GM12878 (cell line): ENCODE measurements around the gene DMPK. TPM values are rescaled to one million over a fixed set of nuclear protein-coding genes. Genes with fewer than 3 reads are reported as not detected.
A peak's percentile ranks its signal among the peaks of the same experiment; 100 is the strongest.

Source experiments
- ATAC-seq: fragments of 200-7000 bp; cut with Tn5 transposase; 3 replicates; pipeline ENCODE4 v1.9.1; 2020; ENCODE audit warnings: mild to moderate bottlenecking, moderate library complexity
- BruUV-seq: library from RNA; stranded (reverse); fragments of 400-500 nt; replicated peaks from 2 replicates; lab custom pipeline; 2021; lab: Mats Ljungman, UMichigan
- CTCF ChIA-PET: fragments of 300-600 bp; sonication (Branson Sonifier 250); formaldehyde crosslinking; extraction: SDS; loops from one replicate; lab custom pipeline; 2021; ENCODE audit warnings: inconsistent platforms; lab: Yijun Ruan, JAX
- POLR2A ChIA-PET: fragments of 350-600 bp; formaldehyde crosslinking; extraction: SDS; loops from one replicate; lab custom pipeline; 2021; ENCODE audit warnings: inconsistent platforms; lab: Charles Lee
- RAD21 ChIA-PET: fragments of 300-600 bp; sonication (Branson Sonifier 250); formaldehyde crosslinking; loops from one replicate; lab custom pipeline; 2023; ENCODE audit warnings: antibody characterized with exemption; ENCODE audit not compliant: unreplicated experiment; lab: Charles Lee
- SMC1A ChIA-PET: fragments of 300-600 bp; sonication (Branson Sonifier 250); formaldehyde crosslinking; loops from one replicate; lab custom pipeline; 2023; ENCODE audit not compliant: unreplicated experiment, uncharacterized antibody; lab: Charles Lee
- DNase-seq: peaks from one replicate; pipeline ENCODE4 v3.0.0-alpha.2; 2011; ENCODE audit warnings: low read depth, low spot score
- FAIRE-seq: peaks from 3 replicates; lab custom pipeline; 2011; peaks lifted over from hg19 to GRCh38; lab: Jason Lieb, UNC
- H2AFZ ChIP-seq: 2 replicates; pipeline ENCODE4 v1.6.0; 2011; ENCODE audit warnings: low read depth, low read length, control low read depth; ENCODE audit not compliant: control insufficient read depth
- H3K27ac ChIP-seq: 2 replicates; pipeline ENCODE4 v1.5.1; 2011; ENCODE audit warnings: control low read depth; ENCODE audit not compliant: control insufficient read depth, insufficient read depth
- H3K27me3 ChIP-seq, 2 experiments: replicated peaks in 1 of 2; 2 replicates each; pipeline versions ENCODE4 v1.6.0 to v1.6.1; 2011; ENCODE audit warnings: low read length in 1 of 2; ENCODE audit not compliant: control insufficient read depth in 2 of 2, insufficient read depth in 2 of 2
- H3K36me3 ChIP-seq, 2 experiments: 2 replicates each; pipeline ENCODE4 v1.5.1; 2011; ENCODE audit warnings: low read length in 1 of 2; ENCODE audit not compliant: control insufficient read depth in 2 of 2, insufficient read depth in 2 of 2
- H3K4me1 ChIP-seq: 2 replicates; pipeline ENCODE4 v1.6.1; 2011; ENCODE audit warnings: mild to moderate bottlenecking, low read length, moderate library complexity, mixed read lengths; ENCODE audit not compliant: control insufficient read depth, insufficient read depth
- H3K4me2 ChIP-seq: 2 replicates; pipeline ENCODE4 v1.6.0; 2011; ENCODE audit warnings: control low read depth; ENCODE audit not compliant: control insufficient read depth, insufficient read depth
- H3K4me3 ChIP-seq: fragments of 200-600 bp; sonication (generic); 2 replicates; pipeline ENCODE4 v1.5.1; 2016
- H3K79me2 ChIP-seq: 2 replicates; pipeline ENCODE4 v1.6.0; 2011; ENCODE audit warnings: low read length; ENCODE audit not compliant: control insufficient read depth, insufficient read depth
- H3K9ac ChIP-seq: 2 replicates; pipeline ENCODE4 v1.8.0; 2011; ENCODE audit warnings: low read length, control low read depth, mixed read lengths; ENCODE audit not compliant: control insufficient read depth, insufficient read depth
- H3K9me3 ChIP-seq: replicated peaks from 3 replicates; pipeline ENCODE4 v1.5.1; 2011; ENCODE audit warnings: mild to moderate bottlenecking, low read length; ENCODE audit not compliant: control insufficient read depth, insufficient read depth
- H4K20me1 ChIP-seq: 2 replicates; pipeline ENCODE4 v1.6.0; 2011; ENCODE audit not compliant: control insufficient read depth, insufficient read depth
- EGR1 ChIP-seq, 2 experiments: IDR thresholded peaks; 1 replicate in 1 of 2; 2 replicates in 1 of 2; pipeline ENCODE4 v1.6.1; 2011 to 2012; ENCODE audit warnings: low read depth in 2 of 2, low read length in 2 of 2, borderline replicate concordance in 1 of 2, mild to moderate bottlenecking in 1 of 2, moderate library complexity in 1 of 2
- PKNOX1 ChIP-seq: fragments of 450-650 bp; IDR thresholded peaks from 2 replicates; pipeline ENCODE4 v1.6.1; 2016; ENCODE audit warnings: mild to moderate bottlenecking
- USF2 ChIP-seq: IDR thresholded peaks from 2 replicates; pipeline ENCODE4 v1.6.1; 2011; ENCODE audit warnings: low read depth, low read length, improper control_type of control experiment, borderline replicate concordance
- WGBS: methylation state at CpG from one replicate; pipeline ENCODE4 v1.1.6; 2016; ENCODE audit warnings: low lambda C conversion rate; ENCODE audit not compliant: insufficient replicate concordance, insufficient coverage; ENCODE audit errors: missing lambda C conversion rate; 5-methylcytosine and 5-hydroxymethylcytosine counted together
- in situ Hi-C: fragments of 300-500 bp; cut with MboI; formaldehyde crosslinking; loops from 9 replicates; pipeline ENCODE4 v1.14.3; 2018; ENCODE audit warnings: mixed read lengths
- intact Hi-C: fragments of 100-400 bp; cut with micrococcal nuclease; formaldehyde crosslinking; loops from one replicate; pipeline ENCODE4 v1.14.2; 2022; ENCODE audit not compliant: unreplicated experiment
- polyA plus RNA-seq, 11 experiments: library from polyadenylated mRNA; depleted of rRNA in 4 of 11; unstranded in 6 of 11; stranded (reverse) in 5 of 11; fragments of >200 nt; fragmentation: Nextera tagmentation in 4 of 11; fragmentation: Illumina TruSeq in 1 of 11; extraction: Ambion mirVana in 4 of 11; extraction: Trizol in 1 of 11; gene quantifications; 1 replicate in 1 of 11; 2 replicates in 10 of 11; pipeline versions ENCODE4 v1.2.1 to v1.2.3, GENCODE V29; 2011 to 2016; ENCODE audit warnings: inconsistent platforms in 2 of 11, missing spikeins in 2 of 11, low read depth in 1 of 11
- total RNA-seq, 4 experiments: library from RNA; depleted of rRNA in 3 of 4; stranded (reverse); fragments of >200 nt in 3 of 4; fragmentation: Illumina TruSeq in 1 of 4; extraction: Trizol in 1 of 4; gene quantifications; 2 replicates each; pipeline versions ENCODE4 v1.2.1 to v1.2.3, GENCODE V29; 2013 to 2021

The DMPK gene
- total and polyA plus RNA-seq, 10 of the 15 experiments (the other 5 are each of a cell fraction or from before 2014, with no cell fraction given): 0.60 to 33.6 (median 5.2) TPM

GRCh38 chr19:45767881-45768654 is 14.2 kb downstream of the DMPK start (continued):
- TF ChIP-seq PKNOX1: peak; percentile 59; the same call in 1 of the 2 replicates

- WGBS: 69% methylated on average over 22 of the region's 31 CpGs
- intact Hi-C loops (loop anchor here (5.0 kb wide), 2 partner anchors 35 to 75 kb away; partner anchors contain the start of genes FBXO46, MEIOSIN, QPCTL and SNRPD2), in situ Hi-C loops (no loop called here)
- H3K4me3 ChIP-seq: peak overlapping the region; percentile 98
- FAIRE-seq: no peak
- BruUV-seq: no TSS peak
- peak overlapping the region; percentile 77 for H3K4me2 ChIP-seq
- peak in 1 of 2 experiments; percentile 2; a peak in 1 of 3 replicates for TF ChIP-seq EGR1 (IDR thresholded peaks at IDR 0.05; ENCODE audit: borderline replicate concordance in 1 of 2, low read depth in 2 of 2, low read length in 2 of 2)
- TF ChIP-seq USF2: no peak
- no peaks in the 10 kb centered on the region for H4K20me1 ChIP-seq
- CTCF ChIA-PET: interaction anchor here (0.5 to 4.5 kb wide), 4 partner anchors 15 to 1538 kb away, joined by 3 to 110 read pairs (median 11); no protein-coding TSS in a partner anchor
- DNase-seq: no peak
- H3K27ac ChIP-seq: no peak overlapping the region
- no peak overlapping the region; the same call in 1 of the 2 replicates for H2AFZ ChIP-seq
- H3K9ac ChIP-seq: peak overlapping the region; percentile 75; the same call in 1 of the 2 replicates
- POLR2A ChIA-PET: interaction anchor here (0.7 to 2.9 kb wide), 5 partner anchors 12 to 50 kb away, joined by 3 to 24 read pairs (median 4); partner anchors contain the start of gene FBXO46
- peaks cover 4% of the 10 kb centered on the region for H3K4me1 ChIP-seq
- no peaks in the 10 kb centered on the region for H3K27me3 ChIP-seq
- no peak for ATAC-seq
- H3K79me2 ChIP-seq: no peaks in the 10 kb centered on the region; the same call in 1 of the 2 replicates
- H3K36me3 ChIP-seq: no peaks in the 10 kb centered on the region
- H3K9me3 ChIP-seq: no peaks in the 10 kb centered on the region
- SMC1A ChIA-PET: no interaction called here
- RAD21 ChIA-PET: interaction anchor here (3.6 kb wide), 1 partner anchor 75 kb away, joined by 41 read pairs; the partner anchor contains the start of genes QPCTL and SNRPD2
These were observed 14.8 kb downstream of the DMPK start for GRCh38 chr19:45767410-45767880.
